Measurements from ENCODE around the gene FRYL. TPM values are rescaled to one million over a fixed set of nuclear protein-coding genes. Genes with fewer than 3 reads are reported as not detected.

Gene FRYL
- total and polyA plus RNA-seq, 12 donors: 11.7 to 60.1 (median 36.4) TPM

DNA sequence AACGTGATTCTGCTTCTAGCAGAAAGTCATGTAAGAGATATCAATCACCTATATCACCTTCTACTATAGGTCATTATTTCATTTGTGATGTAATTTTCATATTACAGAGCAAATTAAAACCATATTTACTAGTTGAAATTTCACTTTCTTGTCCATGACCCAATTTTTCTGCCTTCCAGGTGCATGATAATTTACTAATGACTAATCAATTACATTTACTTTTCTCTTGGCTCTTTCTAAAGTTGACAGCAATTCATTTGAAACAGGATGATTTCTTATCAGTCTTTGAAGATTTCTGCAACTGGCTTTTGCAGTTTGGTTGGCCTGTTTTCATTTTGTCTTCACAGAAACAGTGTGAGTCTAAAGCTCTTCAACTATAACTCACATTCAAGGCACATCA lies 208.6 kb downstream of the FRYL start:
- ATAC-seq: no peak
- WGBS, 2 donors: 82 to 100% methylated on average over 1 of the region's 1 CpG
- intact Hi-C loops (cut with DNase I): loop anchor here in 4 of 10 donors (10.0 kb wide), 4 partner anchors 203 to 393 kb away; partner anchors contain the start of gene OCIAD1 (in 2 of the 4)
- Histone ChIP-seq H3K4me3 (no peak overlapping the region), H3K27ac (no peak overlapping the region), H3K36me3 (peaks cover 0 to 100% (median 56%) of the 10 kb centered on the region in 9 donors), H3K4me1 (no peaks in the 10 kb centered on the region), H3K27me3 (no peaks in the 10 kb centered on the region), H3K9me3 (no peaks in the 10 kb centered on the region)
- TF ChIP-seq, protein P1, sequence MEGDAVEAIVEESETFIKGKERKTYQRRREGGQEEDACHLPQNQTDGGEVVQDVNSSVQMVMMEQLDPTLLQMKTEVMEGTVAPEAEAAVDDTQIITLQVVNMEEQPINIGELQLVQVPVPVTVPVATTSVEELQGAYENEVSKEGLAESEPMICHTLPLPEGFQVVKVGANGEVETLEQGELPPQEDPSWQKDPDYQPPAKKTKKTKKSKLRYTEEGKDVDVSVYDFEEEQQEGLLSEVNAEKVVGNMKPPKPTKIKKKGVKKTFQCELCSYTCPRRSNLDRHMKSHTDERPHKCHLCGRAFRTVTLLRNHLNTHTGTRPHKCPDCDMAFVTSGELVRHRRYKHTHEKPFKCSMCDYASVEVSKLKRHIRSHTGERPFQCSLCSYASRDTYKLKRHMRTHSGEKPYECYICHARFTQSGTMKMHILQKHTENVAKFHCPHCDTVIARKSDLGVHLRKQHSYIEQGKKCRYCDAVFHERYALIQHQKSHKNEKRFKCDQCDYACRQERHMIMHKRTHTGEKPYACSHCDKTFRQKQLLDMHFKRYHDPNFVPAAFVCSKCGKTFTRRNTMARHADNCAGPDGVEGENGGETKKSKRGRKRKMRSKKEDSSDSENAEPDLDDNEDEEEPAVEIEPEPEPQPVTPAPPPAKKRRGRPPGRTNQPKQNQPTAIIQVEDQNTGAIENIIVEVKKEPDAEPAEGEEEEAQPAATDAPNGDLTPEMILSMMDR (IDR thresholded peaks at IDR 0.05): no peak
- no peak for DNase-seq

- H3K36me3 ChIP-seq: peaks cover 0 to 100% (median 54%) of the 10 kb centered on the region in 9 donors
- WGBS, 2 donors: 95 to 97% methylated on average over 9 of the region's 9 CpGs
- ATAC-seq (no peak), DNase-seq (no peak)
- TF ChIP-seq, protein P1 (IDR thresholded peaks at IDR 0.05): no peak
- no peak overlapping the region for H3K4me3 ChIP-seq
- H3K27ac ChIP-seq: no peak overlapping the region
- H3K9me3 ChIP-seq: no peaks in the 10 kb centered on the region
- H3K27me3 ChIP-seq: no peaks in the 10 kb centered on the region
- no peaks in the 10 kb centered on the region for H3K4me1 ChIP-seq
- intact Hi-C loops (cut with DNase I): loop anchor here in 4 of 10 donors (10.0 kb wide), 4 partner anchors 204 to 394 kb away; partner anchors contain the start of gene OCIAD1 (in 2 of the 4)
These were observed 209.3 kb downstream of the FRYL start for GRCh38 chr4:48570646-48571220.

DNA sequence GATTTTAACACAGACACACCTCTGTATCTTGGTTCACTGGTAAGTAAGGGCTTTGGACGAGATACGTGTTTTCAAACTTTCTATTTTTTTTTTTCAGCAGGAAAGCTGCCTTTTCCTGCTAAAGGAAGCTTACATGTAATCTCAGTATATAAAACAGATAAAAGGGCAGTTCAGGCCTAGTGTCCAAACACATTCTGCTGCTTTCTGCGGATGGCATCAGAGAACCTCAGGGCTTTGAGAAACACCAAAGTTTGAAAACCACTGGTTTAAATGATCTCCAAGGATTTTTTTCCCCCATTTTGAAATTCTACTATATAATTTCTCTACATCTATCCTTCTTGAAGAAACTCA lies 214.1 kb downstream of the FRYL start:
- no peaks in the 10 kb centered on the region for H3K27me3 ChIP-seq
- no peaks in the 10 kb centered on the region for H3K4me1 ChIP-seq
- no peaks in the 10 kb centered on the region for H3K9me3 ChIP-seq
- H3K27ac ChIP-seq: no peak overlapping the region
- no peak for ATAC-seq
- DNase-seq: no peak
- WGBS, 2 donors: 53 to 72% methylated on average over 3 of the region's 3 CpGs
- TF ChIP-seq, protein P1 (IDR thresholded peaks at IDR 0.05): no peak
- peaks cover 0 to 100% (median 53%) of the 10 kb centered on the region in 9 donors for H3K36me3 ChIP-seq
- intact Hi-C loops (cut with DNase I): no loop called here
- no peak overlapping the region for H3K4me3 ChIP-seq

- no peak overlapping the region for H3K27ac ChIP-seq
- intact Hi-C loops (cut with DNase I): no loop called here
- no peak overlapping the region for H3K4me3 ChIP-seq
- H3K36me3 ChIP-seq: peaks cover 0 to 100% (median 52%) of the 10 kb centered on the region in 9 donors
- no peaks in the 10 kb centered on the region for H3K27me3 ChIP-seq
- no peaks in the 10 kb centered on the region for H3K4me1 ChIP-seq
- H3K9me3 ChIP-seq: no peaks in the 10 kb centered on the region
- 92% methylated on average over 5 of the region's 5 CpGs for WGBS, 2 donors
- TF ChIP-seq, protein P1 (IDR thresholded peaks at IDR 0.05): no peak
- ATAC-seq: no peak
- DNase-seq: no peak
These were observed 214.6 kb downstream of the FRYL start for GRCh38 chr4:48565362-48566033.

All from heart right ventricle (tissue), 16 donors.